ENCODE results near the gene SGPP2. TPM values are rescaled to one million over a fixed set of nuclear protein-coding genes. Genes with fewer than 3 reads are reported as not detected.
"Not testable (repeated sequence)": the region's sequence is repeated elsewhere in the genome, so short reads cannot be mapped to it uniquely, and the experiment has no call there.

Gene SGPP2
- total RNA-seq, 1 donor from 2014 or later, result not detected

- Mint-ChIP-seq H3K4me3 (no peak overlapping the region), H3K36me3 (ENCODE audit: low read depth) (no peaks in the 10 kb centered on the region), H3K9me3 (peaks cover 7% of the 10 kb centered on the region), H3K27ac (ENCODE audit: unreplicated experiment) (no peak overlapping the region), H3K27me3 (ENCODE audit: low read depth) (peaks cover 45% of the 10 kb centered on the region), H3K4me1 (peaks cover 11% of the 10 kb centered on the region)
- TF ChIP-seq CTCF (conservative IDR thresholded peaks at IDR 0.05), result no peak
- DNase-seq (ENCODE audit: low read depth, low spot score), result no peak
Measured at GRCh38 chr2:222430071-222430470, 5.7 kb downstream of the SGPP2 start.

GRCh38 chr2:222430681-222431080, 6.3 kb downstream of the SGPP2 start:
- H3K27ac Mint-ChIP-seq (ENCODE audit: unreplicated experiment), result no peak overlapping the region

GRCh38 chr2:222431869-222432268, 7.5 kb downstream of the SGPP2 start:
- Mint-ChIP-seq H3K9me3 (peaks cover 10% of the 10 kb centered on the region), H3K4me1 (peaks cover 2% of the 10 kb centered on the region), H3K27ac (ENCODE audit: unreplicated experiment) (no peak overlapping the region), H3K36me3 (ENCODE audit: low read depth) (no peaks in the 10 kb centered on the region), H3K4me3 (no peak overlapping the region), H3K27me3 (ENCODE audit: low read depth) (peaks cover 28% of the 10 kb centered on the region)
- TF ChIP-seq CTCF (conservative IDR thresholded peaks at IDR 0.05), result no peak
- no peak for DNase-seq (ENCODE audit: low read depth, low spot score)

More at GRCh38 chr2:222430681-222431080, 6.3 kb downstream of the SGPP2 start:
- Mint-ChIP-seq H3K9me3 (peaks cover 7% of the 10 kb centered on the region), H3K4me1 (peaks cover 5% of the 10 kb centered on the region), H3K4me3 (no peak overlapping the region), H3K36me3 (ENCODE audit: low read depth) (no peaks in the 10 kb centered on the region), H3K27me3 (ENCODE audit: low read depth) (peaks cover 39% of the 10 kb centered on the region)
- no peak for DNase-seq (ENCODE audit: low read depth, low spot score)
- TF ChIP-seq CTCF (conservative IDR thresholded peaks at IDR 0.05), result no peak

GRCh38 chr2:222433332-222434173, 9.2 kb downstream of the SGPP2 start:
- H3K4me3 Mint-ChIP-seq, result no peak overlapping the region
- no peak for TF ChIP-seq CTCF (conservative IDR thresholded peaks at IDR 0.05)
- no peak overlapping the region for H3K27ac Mint-ChIP-seq (ENCODE audit: unreplicated experiment)
- DNase-seq (ENCODE audit: low read depth, low spot score), result no peak
- H3K36me3 Mint-ChIP-seq (ENCODE audit: low read depth), result no peaks in the 10 kb centered on the region
- peaks cover 14% of the 10 kb centered on the region for H3K27me3 Mint-ChIP-seq (ENCODE audit: low read depth)
- peaks cover 15% of the 10 kb centered on the region for H3K9me3 Mint-ChIP-seq
- H3K4me1 Mint-ChIP-seq, result no peaks in the 10 kb centered on the region

- TF ChIP-seq CTCF (conservative IDR thresholded peaks at IDR 0.05), result no peak
- Mint-ChIP-seq H3K4me3 (no peak overlapping the region), H3K9me3 (peaks cover 13% of the 10 kb centered on the region), H3K36me3 (ENCODE audit: low read depth) (no peaks in the 10 kb centered on the region), H3K27me3 (ENCODE audit: low read depth) (peaks cover 12% of the 10 kb centered on the region), H3K27ac (ENCODE audit: unreplicated experiment) (no peak overlapping the region), H3K4me1 (no peaks in the 10 kb centered on the region)
- DNase-seq (ENCODE audit: low read depth, low spot score), result no peak
Measured at GRCh38 chr2:222434204-222434603, 9.9 kb downstream of the SGPP2 start.

GRCh38 chr2:222435400-222436039, 11.2 kb downstream of the SGPP2 start:
- not testable (repeated sequence) for H3K27ac Mint-ChIP-seq (ENCODE audit: unreplicated experiment); H3K36me3 Mint-ChIP-seq (ENCODE audit: low read depth); DNase-seq (ENCODE audit: low read depth, low spot score); H3K9me3 Mint-ChIP-seq; H3K4me3 Mint-ChIP-seq; H3K4me1 Mint-ChIP-seq; H3K27me3 Mint-ChIP-seq (ENCODE audit: low read depth)
